ENCODE results near the gene ZNF764.
A peak's percentile ranks its signal among the peaks of the same experiment; 100 is the strongest.
"Not testable (repeated sequence)": the region's sequence is repeated elsewhere in the genome, so short reads cannot be mapped to it uniquely, and the experiment has no call there.

ZNF764 gene

GRCh38 chr16:30543067-30543466 is 15.1 kb downstream of the ZNF764 start:
- no peak for FAIRE-seq

- FAIRE-seq, result no peak
These were observed 16.5 kb downstream of the ZNF764 start for GRCh38 chr16:30541502-30542329.

GRCh38 chr16:30540916-30541464 is 17.2 kb downstream of the ZNF764 start:
- FAIRE-seq, result not testable (repeated sequence)

DNA sequence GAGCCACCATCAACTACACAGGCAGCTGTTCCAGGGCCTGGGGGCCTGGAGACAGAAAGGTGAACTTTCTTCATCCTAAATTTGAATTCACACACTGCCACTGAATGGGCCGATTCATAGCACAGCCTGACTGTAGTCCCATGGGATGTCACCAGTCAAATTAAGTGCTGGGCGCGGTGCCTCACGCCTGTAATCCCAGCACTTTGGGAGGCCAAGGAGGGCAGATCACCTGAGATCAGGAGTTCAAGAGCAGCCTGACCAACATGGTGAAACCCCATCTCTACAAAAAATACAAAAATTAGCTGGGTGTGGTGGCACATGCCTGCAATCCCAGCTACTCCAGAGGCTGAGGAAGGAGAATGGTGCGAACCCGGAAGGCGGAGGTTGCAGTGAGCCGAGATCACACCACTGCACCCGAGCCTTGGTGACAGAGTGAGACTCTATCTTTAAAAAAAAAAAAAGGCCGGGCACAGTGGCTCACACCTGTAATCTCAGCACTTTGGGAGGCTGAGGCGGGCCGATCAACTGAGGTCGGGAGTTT is 18.1 kb downstream of the ZNF764 start:
- not testable (repeated sequence) for FAIRE-seq

DNA sequence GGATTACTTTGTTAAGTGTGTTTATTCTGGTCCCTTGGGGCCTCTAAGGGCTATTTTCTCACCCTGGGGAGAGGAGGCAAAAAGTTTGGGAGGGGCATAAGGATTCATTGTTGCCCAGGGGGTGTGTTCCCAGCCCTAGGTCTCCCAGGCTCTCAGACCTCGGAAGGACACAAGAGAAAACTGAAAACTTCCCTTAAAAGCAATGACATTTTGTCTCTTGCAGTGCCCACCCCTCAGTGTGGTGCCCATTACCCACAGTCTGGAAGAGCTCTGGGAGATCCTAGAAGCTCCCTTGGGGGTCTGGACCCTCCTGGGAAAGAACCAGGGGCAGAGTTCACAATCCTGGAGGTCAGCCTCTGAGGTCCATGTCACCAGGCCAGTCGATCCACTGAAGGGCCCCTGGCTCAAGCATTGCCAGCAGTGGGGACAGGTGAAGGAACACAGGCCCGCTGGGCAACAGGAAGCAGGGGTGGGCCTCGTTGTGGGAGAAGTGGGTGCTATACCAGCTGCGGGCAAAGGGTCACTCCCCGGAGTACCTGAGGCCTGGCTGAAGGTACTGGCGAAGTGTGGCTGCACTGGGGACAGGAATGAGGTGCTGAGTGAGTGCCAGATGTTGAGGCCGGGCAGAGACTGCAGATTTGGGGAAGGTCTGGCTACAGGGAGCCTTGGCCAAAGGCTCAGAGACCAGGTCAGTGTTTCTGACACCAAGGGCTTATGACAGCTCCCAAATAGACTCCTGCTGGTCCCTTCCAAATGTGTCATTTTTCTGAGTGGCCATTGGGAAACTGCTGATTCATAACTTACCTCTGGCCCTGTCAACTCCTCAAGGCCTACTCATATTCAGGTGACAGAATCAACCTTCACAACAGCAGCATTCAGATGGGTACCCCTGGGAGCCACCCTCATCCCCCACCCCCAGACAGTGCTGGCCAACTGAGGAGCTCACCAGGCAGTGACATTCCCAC is 18.9 kb downstream of the ZNF764 start:
- FAIRE-seq, result no peak

- not testable (repeated sequence) for FAIRE-seq
These were observed 21.7 kb downstream of the ZNF764 start for GRCh38 chr16:30536391-30537024.

GRCh38 chr16:30535777-30536190 is 22.4 kb downstream of the ZNF764 start:
- no peak for FAIRE-seq

GRCh38 chr16:30535106-30535776 is 22.9 kb downstream of the ZNF764 start:
- no peak for FAIRE-seq

DNA sequence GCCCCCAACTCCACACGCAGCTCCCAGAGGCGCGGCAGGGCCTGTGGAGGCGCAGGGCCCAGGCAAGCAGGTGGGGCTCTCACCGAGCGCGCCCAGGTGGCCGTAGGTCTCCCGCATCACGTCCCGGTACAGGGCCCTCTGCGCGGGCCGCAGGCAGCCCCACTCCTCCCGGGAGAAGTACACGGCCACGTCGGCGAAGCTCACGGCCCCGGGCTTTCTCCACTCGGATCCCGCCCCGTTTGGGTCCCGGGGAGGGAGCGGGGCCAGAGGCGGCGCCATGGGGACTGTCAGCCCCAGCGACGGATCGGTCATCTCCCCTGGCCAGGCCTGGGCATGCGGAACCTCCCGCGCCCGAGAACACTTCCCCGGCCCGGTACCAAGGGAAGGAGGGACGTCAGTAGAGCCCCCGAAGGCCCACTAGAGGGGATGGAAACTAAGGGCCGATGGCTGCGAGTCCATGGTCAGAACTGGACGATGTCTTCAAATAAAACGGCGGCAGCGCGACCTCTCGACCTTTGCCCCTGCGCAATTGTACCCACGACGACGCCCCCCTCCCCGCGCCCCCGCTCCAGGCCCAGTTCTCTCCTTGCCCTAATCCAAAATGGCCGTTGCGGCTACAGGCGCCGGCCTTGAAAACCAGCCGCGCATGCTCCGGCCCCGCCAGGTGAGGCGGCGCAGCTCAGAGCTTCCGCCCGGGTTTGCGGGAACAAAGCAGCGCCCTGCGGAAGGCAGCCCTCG is 23.6 kb downstream of the ZNF764 start, which contains the start of gene ZNF747:
ZNF747 (minus strand) TSS at position 491 of the 738 bp plus-strand sequence; CDS start at position 312, 179 bp downstream.
- no peak for FAIRE-seq

DNA sequence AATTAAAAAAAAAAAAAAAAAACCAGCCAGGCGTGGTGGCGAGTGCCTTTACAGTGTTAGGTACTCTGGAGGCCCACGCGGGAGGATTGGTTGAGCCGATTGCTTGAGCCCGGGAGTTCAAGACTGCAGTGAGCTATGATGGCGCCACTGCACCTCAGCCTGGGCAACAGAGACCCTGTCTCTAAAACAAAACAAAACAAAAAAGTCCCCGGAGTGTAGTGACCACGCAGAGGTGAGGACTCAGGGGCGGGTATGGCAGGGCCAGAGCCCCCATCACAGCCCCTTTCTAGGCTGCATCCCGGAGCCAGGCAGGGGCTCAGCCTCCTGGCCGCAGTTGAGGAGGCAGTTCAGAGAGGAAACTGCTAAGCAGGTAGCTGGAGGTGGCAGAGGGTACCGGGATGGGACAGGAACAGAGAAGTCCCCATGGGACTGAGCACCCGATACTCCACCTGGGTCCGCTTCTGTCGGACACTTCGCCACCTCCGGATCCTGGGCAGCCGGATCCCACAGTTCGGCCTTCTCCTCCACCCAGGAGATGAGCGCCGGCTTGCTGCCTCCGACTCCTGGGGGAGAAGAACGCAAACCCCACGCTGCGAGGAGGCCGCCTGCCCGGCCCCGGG is 24.3 kb downstream of the ZNF764 start:
- FAIRE-seq, result no peak

GRCh38 chr16:30533146-30533522 is 25.0 kb downstream of the ZNF764 start:
- FAIRE-seq, result no peak

DNA sequence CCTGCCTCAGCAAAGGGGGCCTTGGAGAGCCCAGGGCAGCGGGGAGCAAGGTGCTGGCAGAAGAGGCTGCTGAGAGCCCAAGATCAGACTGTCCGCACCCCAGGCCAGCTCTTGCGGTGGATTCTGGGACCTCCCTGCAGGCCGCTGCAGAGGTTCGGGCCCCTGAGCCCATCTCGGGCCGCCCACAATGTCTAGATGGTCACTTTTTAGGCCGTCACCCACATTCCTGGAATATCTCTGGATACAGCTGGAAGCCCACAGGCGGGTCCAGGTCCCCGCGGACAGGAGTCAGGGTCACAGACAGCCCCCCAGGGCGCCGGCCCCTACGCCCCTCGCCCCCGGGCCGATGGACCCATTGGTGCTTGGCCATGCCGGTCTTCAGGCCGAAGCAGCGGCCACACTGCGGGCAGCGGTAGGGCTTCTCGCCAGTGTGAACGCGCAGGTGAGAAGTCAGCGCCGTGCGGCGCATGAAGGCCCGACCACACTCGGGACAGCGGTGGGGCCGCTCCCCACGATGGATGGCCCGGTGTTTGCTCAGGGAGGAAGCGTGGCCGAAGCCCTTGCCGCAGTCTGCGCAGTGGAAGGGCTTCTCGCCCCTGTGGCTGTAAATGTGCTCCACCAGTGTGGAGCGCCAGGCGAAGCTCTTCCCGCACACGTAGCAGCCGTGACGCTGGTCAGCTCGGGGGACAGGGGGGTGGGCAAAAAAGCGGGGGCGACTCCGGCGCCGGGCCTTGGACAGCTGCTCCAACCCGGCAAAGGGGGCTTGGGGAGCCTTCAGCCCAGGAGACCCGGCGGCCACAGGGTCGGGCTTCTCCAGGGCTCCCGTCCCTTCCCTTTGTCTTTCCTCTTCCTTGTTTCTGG is 25.7 kb downstream of the ZNF764 start:
- no peak for FAIRE-seq

DNA sequence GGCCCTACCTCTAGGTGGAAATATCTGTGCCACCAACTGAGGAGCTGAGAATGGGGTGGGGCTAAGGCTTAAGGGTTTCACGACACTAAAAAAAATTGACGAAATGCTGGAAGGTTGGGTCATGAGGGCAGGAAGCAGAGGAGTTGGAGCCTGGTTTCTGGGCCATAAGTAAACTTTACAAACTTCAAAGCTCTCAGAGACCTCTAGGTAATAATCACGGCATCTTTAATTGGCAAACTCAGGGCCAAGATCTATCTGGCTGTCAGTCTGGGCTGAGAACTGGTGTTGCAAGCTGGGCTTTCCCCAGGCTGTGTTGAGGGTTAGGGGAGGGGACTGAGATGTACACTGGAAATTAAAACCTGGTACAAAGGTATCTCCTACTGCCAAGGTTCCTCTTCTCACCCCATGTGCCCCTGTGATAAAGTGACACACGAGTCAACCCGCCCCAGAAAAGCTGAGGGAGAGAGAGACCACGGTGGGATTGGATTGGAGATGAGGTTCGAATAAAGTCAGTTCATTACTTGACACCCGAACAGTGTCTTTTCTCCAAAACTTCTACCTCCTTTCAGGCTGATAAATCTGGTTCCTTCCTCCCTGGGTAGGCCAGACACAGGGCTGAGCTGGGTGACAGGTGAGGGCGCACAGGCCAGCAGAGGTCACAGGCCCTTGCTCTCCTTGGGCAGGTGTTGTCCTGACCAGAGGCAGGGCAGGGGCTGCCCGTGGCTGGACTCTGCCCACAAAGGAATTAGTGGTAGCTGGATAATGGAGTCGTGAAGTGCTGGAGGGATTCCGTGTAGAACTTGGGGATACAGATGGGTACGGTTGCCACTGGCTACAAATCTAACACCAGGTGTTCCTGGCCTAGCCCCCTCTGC is 27.8 kb downstream of the ZNF764 start:
- FAIRE-seq, result no peak

GRCh38 chr16:30528799-30529457 is 29.2 kb downstream of the ZNF764 start:
- no peak for FAIRE-seq

- no peak for FAIRE-seq
These were observed 30.5 kb downstream of the ZNF764 start for GRCh38 chr16:30527635-30528178.

GRCh38 chr16:30526823-30527634 is 31.1 kb downstream of the ZNF764 start:
- FAIRE-seq, result peak; percentile 95

All from TTC549 (cell line).